H1 (cell line): Measurements from ENCODE around the gene ZNF469. TPM values are rescaled to one million over a fixed set of nuclear protein-coding genes. Genes with fewer than 3 reads are reported as not detected.

ENCODE experiments used
- CTCF ChIA-PET: fragments of 300-600 bp; sonication (Branson Sonifier 250); formaldehyde crosslinking; loops from one replicate; lab custom pipeline; 2021; ENCODE audit not compliant: partially characterized antibody; lab: Charles Lee
- POLR2A ChIA-PET: fragments of 300-600 bp; sonication (Branson Sonifier 250); formaldehyde crosslinking; loops from one replicate; lab custom pipeline; 2021; ENCODE audit warnings: inconsistent platforms; ENCODE audit not compliant: partially characterized antibody; lab: Charles Lee
- DNase-seq, 2 experiments: peaks; one replicate each; pipeline versions ENCODE4 v3.0.0 to v3.0.0-alpha.2; 2010 to 2022; ENCODE audit warnings: low spot score in 2 of 2, low read depth in 1 of 2, mixed read lengths in 1 of 2
- FAIRE-seq: peaks from 2 replicates; lab custom pipeline; 2011; peaks lifted over from hg19 to GRCh38; lab: Jason Lieb, UNC
- H2AFZ ChIP-seq: 2 replicates; pipeline ENCODE4 v1.8.1; 2012; ENCODE audit warnings: low read length, inconsistent platforms
- H2AK5ac ChIP-seq: 2 replicates; pipeline ENCODE4 v1.6.1; 2013; ENCODE audit warnings: low read depth, low read length
- H2BK120ac ChIP-seq: replicated peaks from 2 replicates; pipeline ENCODE3; 2013; ENCODE audit warnings: low read depth, low read length, inconsistent platforms
- H2BK12ac ChIP-seq: 2 replicates; pipeline ENCODE4 v1.6.1; 2013; ENCODE audit warnings: low read depth, low read length
- H2BK15ac ChIP-seq: 2 replicates; pipeline ENCODE4 v1.6.1; 2013; ENCODE audit warnings: low read length
- H2BK20ac ChIP-seq: 2 replicates; pipeline ENCODE4 v1.6.1; 2013; ENCODE audit warnings: low read length
- H2BK5ac ChIP-seq: 2 replicates; pipeline ENCODE4 v1.6.1; 2013; ENCODE audit warnings: low read depth, low read length
- H3K14ac ChIP-seq: 2 replicates; pipeline ENCODE4 v1.6.1; 2013; ENCODE audit warnings: inconsistent platforms; ENCODE audit not compliant: insufficient read length
- H3K18ac ChIP-seq: 2 replicates; pipeline ENCODE4 v1.6.1; 2013; ENCODE audit warnings: low read length; ENCODE audit errors: extremely low read depth
- H3K23ac ChIP-seq: 2 replicates; pipeline ENCODE4 v1.6.1; 2013; ENCODE audit warnings: inconsistent platforms; ENCODE audit not compliant: insufficient read length
- H3K23me2 ChIP-seq: 2 replicates; pipeline ENCODE4 v1.6.1; 2013; ENCODE audit warnings: low read depth, low read length
- H3K27ac ChIP-seq: 2 replicates; pipeline ENCODE4 v1.6.1; 2011; ENCODE audit warnings: low read depth, low read length, inconsistent platforms
- H3K27me3 ChIP-seq, 4 experiments: replicated peaks in 1 of 4; 1 replicate in 1 of 4; 2 replicates in 3 of 4; pipeline versions ENCODE4 v1.6.1 to v1.8.1; 2011 to 2013; ENCODE audit warnings: low read length in 3 of 4, mild to moderate bottlenecking in 3 of 4, inconsistent platforms in 2 of 4, mixed read lengths in 2 of 4, moderate library complexity in 1 of 4; ENCODE audit not compliant: control insufficient read depth in 3 of 4, insufficient read depth in 3 of 4; ENCODE audit errors: extremely low read depth in 1 of 4
- H3K36me3 ChIP-seq, 4 experiments: 2 replicates each; pipeline versions ENCODE4 v1.6.1 to v1.8.1; 2011 to 2013; ENCODE audit warnings: mild to moderate bottlenecking in 4 of 4, low read length in 3 of 4, moderate library complexity in 2 of 4, control low read depth in 1 of 4, inconsistent platforms in 1 of 4; ENCODE audit not compliant: insufficient read depth in 4 of 4, control insufficient read depth in 2 of 4
- H3K4ac ChIP-seq: replicated peaks from 2 replicates; pipeline ENCODE3; 2013; ENCODE audit warnings: low read length, low read depth, mixed read lengths, inconsistent platforms; ENCODE audit not compliant: insufficient read length
- H3K4me1 ChIP-seq, 4 experiments: replicated peaks in 1 of 4; 1 replicate in 1 of 4; 2 replicates in 3 of 4; pipeline versions ENCODE4 v1.6.1 to v1.8.1; 2011 to 2013; ENCODE audit warnings: low read length in 3 of 4, inconsistent platforms in 2 of 4, mixed read lengths in 1 of 4; ENCODE audit not compliant: insufficient read depth in 4 of 4, control insufficient read depth in 3 of 4
- H3K4me2 ChIP-seq, 2 experiments: 2 replicates each; pipeline versions ENCODE4 v1.6.1 to v1.8.1; 2011 to 2013; ENCODE audit warnings: low read depth in 2 of 2, low read length in 2 of 2, control low read depth in 1 of 2, inconsistent platforms in 1 of 2, mild to moderate bottlenecking in 1 of 2; ENCODE audit not compliant: insufficient read depth in 1 of 2
- H3K4me3 ChIP-seq, 4 experiments: fragments of 200-600, 300-600 bp in 1 of 4; sonication (generic), shearing (Covaris generic), sonication (Bioruptor Twin) in 1 of 4; 2 replicates each; pipeline versions ENCODE4 v1.5.1 to v1.8.1; 2011 to 2016; ENCODE audit warnings: low read length in 4 of 4, low read depth in 3 of 4, control low read depth in 2 of 4, inconsistent platforms in 2 of 4, mild to moderate bottlenecking in 2 of 4, mixed read lengths in 1 of 4, moderate library complexity in 1 of 4; ENCODE audit not compliant: insufficient read depth in 2 of 4; ENCODE audit errors: extremely low read depth in 1 of 4
- H3K56ac ChIP-seq: replicated peaks from 2 replicates; pipeline ENCODE3; 2013; ENCODE audit warnings: low read depth, mild to moderate bottlenecking, mixed read lengths, low read length, inconsistent platforms; ENCODE audit not compliant: insufficient read length
- H3K79me1 ChIP-seq: 2 replicates; pipeline ENCODE4 v1.6.1; 2013; ENCODE audit warnings: low read depth, low read length, control low read depth
- H3K79me2 ChIP-seq, 2 experiments: 2 replicates each; pipeline versions ENCODE4 v1.6.1 to v1.8.1; 2012 to 2013; ENCODE audit warnings: low read length in 2 of 2, mild to moderate bottlenecking in 2 of 2, inconsistent platforms in 1 of 2; ENCODE audit not compliant: insufficient read depth in 2 of 2, control insufficient read depth in 1 of 2
- H3K9ac ChIP-seq, 4 experiments: replicated peaks in 1 of 4; 1 replicate in 1 of 4; 2 replicates in 3 of 4; pipeline versions ENCODE4 v1.6.1 to v1.8.1; 2011 to 2013; ENCODE audit warnings: low read depth in 3 of 4, low read length in 3 of 4, control low read depth in 2 of 4, mild to moderate bottlenecking in 2 of 4, moderate library complexity in 2 of 4, inconsistent platforms in 1 of 4; ENCODE audit errors: extremely low read depth in 1 of 4
- H3K9me3 ChIP-seq, 2 experiments: 2 replicates each; pipeline versions ENCODE4 v1.6.1 to v1.8.1; 2012 to 2013; ENCODE audit warnings: mild to moderate bottlenecking in 2 of 2, moderate library complexity in 2 of 2, control low read depth in 1 of 2, inconsistent platforms in 1 of 2, low read depth in 1 of 2, low read length in 1 of 2, mixed read lengths in 1 of 2; ENCODE audit not compliant: insufficient read depth in 2 of 2
- H4K20me1 ChIP-seq, 2 experiments: replicated peaks in 1 of 2; 2 replicates each; pipeline versions ENCODE3 to v1.8.1; 2011 to 2013; ENCODE audit warnings: inconsistent platforms in 2 of 2, low read length in 2 of 2, mild to moderate bottlenecking in 1 of 2; ENCODE audit not compliant: insufficient read depth in 2 of 2, control insufficient read depth in 1 of 2
- H4K5ac ChIP-seq: 2 replicates; pipeline ENCODE4 v1.6.1; 2013; ENCODE audit warnings: low read length, low read depth, mixed read lengths, inconsistent platforms; ENCODE audit not compliant: insufficient read length
- H4K8ac ChIP-seq: 2 replicates; pipeline ENCODE4 v1.8.0; 2013; ENCODE audit warnings: mild to moderate bottlenecking, moderate library complexity, low read length, inconsistent platforms; ENCODE audit not compliant: insufficient read depth; ENCODE audit errors: extremely low read depth
- H4K91ac ChIP-seq: replicated peaks from 2 replicates; pipeline ENCODE3; 2013; ENCODE audit warnings: low read length, mixed read lengths, inconsistent platforms; ENCODE audit not compliant: insufficient read length
- GABPA ChIP-seq: IDR thresholded peaks from 2 replicates; pipeline ENCODE4 v1.6.1; 2011; ENCODE audit warnings: mild to moderate bottlenecking, low read length, moderate library complexity, borderline replicate concordance; ENCODE audit not compliant: insufficient read depth
- JUND ChIP-seq: IDR thresholded peaks from 2 replicates; pipeline ENCODE4 v1.6.1; 2011; ENCODE audit warnings: mild to moderate bottlenecking, improper control_type of control experiment, low read length
- POLR2A ChIP-seq, 2 experiments: IDR thresholded peaks; 1 replicate in 1 of 2; 2 replicates in 1 of 2; pipeline ENCODE4 v1.6.1; 2011; ENCODE audit warnings: low read depth in 2 of 2, low read length in 2 of 2, mild to moderate bottlenecking in 2 of 2; ENCODE audit errors: control extremely low read depth in 1 of 2
- RBBP5 ChIP-seq: IDR thresholded peaks from 2 replicates; pipeline ENCODE4 v1.7.1; 2012; ENCODE audit warnings: low read depth, mild to moderate bottlenecking, inconsistent platforms, low read length, moderate library complexity, borderline replicate concordance
- RFX5 ChIP-seq: IDR thresholded peaks from 2 replicates; pipeline ENCODE4 v1.6.1; 2011; ENCODE audit warnings: low read depth, low read length, improper control_type of control experiment, borderline replicate concordance
- SIX5 ChIP-seq: IDR thresholded peaks from 2 replicates; pipeline ENCODE4 v1.6.1; 2011; ENCODE audit warnings: mild to moderate bottlenecking, low read depth, low read length
- TAF1 ChIP-seq: IDR thresholded peaks from 2 replicates; pipeline ENCODE4 v1.6.1; 2011; ENCODE audit warnings: mild to moderate bottlenecking, low read depth, low read length
- TEAD4 ChIP-seq: IDR thresholded peaks from 2 replicates; pipeline ENCODE4 v1.6.1; 2012; ENCODE audit warnings: low read depth, low read length, inconsistent platforms, mixed read lengths
- YY1 ChIP-seq: IDR thresholded peaks from 2 replicates; pipeline ENCODE4 v1.6.1; 2011; ENCODE audit warnings: low read depth, mild to moderate bottlenecking, low read length
- WGBS, 2 experiments: shearing (Covaris generic) in 1 of 2; methylation state at CpG; one replicate each; pipeline versions ENCODE4 v1.1.6 to v1.1.7; 2013 to 2015; ENCODE audit warnings: low lambda C conversion rate in 2 of 2, mixed read lengths in 2 of 2, inconsistent platforms in 1 of 2, low coverage in 1 of 2, missing lambda C conversion rate in 1 of 2; ENCODE audit not compliant: insufficient replicate concordance in 2 of 2, insufficient coverage in 1 of 2, insufficient read length in 1 of 2; ENCODE audit errors: extremely low coverage in 1 of 2, missing lambda C conversion rate in 1 of 2; 5-methylcytosine and 5-hydroxymethylcytosine counted together
- polyA plus RNA-seq, 7 experiments: library from polyadenylated mRNA; depleted of rRNA in 3 of 7; stranded (reverse) in 5 of 7; unstranded in 2 of 7; fragments of >200 nt in 5 of 7; fragments of 200-250 nt in 2 of 7; gene quantifications; 1 replicate in 5 of 7; 2 replicates in 1 of 7; 4 replicates in 1 of 7; pipeline versions ENCODE4 v1.2.1 to v1.2.3, GENCODE V29; 2011 to 2013; ENCODE audit warnings: missing spikeins in 2 of 7, mixed read lengths in 2 of 7
- total RNA-seq: library from RNA; stranded (reverse); fragmentation: NEBNext Ultra II Directional; extraction: Animal tissue kit (Norgen Biotek cat#: 25700); gene quantifications from 2 replicates; pipeline ENCODE4 v1.2.1, GENCODE V29; 2021
- TF ChIP-seq, protein P1 (sequence below), 3 experiments: IDR thresholded peaks; 1 replicate in 2 of 3; 2 replicates in 1 of 3; pipeline versions ENCODE4 v1.5.1 to v1.6.1; 2011; ENCODE audit warnings: low read length in 3 of 3, mild to moderate bottlenecking in 3 of 3, inconsistent platforms in 2 of 3, low read depth in 1 of 3, moderate library complexity in 1 of 3; ENCODE audit not compliant: insufficient read depth in 1 of 3; ENCODE audit errors: control extremely low read depth in 1 of 3
- TF ChIP-seq, protein P2 (sequence below): IDR thresholded peaks from 2 replicates; pipeline ENCODE4 v1.6.1; 2011; ENCODE audit warnings: low read length, improper control_type of control experiment

Gene ZNF469
- total and polyA plus RNA-seq, 2 of the 8 experiments (the other 6 are each of a cell fraction or from before 2014, with no cell fraction given) = 0.30 to 1.8 TPM

DNA sequence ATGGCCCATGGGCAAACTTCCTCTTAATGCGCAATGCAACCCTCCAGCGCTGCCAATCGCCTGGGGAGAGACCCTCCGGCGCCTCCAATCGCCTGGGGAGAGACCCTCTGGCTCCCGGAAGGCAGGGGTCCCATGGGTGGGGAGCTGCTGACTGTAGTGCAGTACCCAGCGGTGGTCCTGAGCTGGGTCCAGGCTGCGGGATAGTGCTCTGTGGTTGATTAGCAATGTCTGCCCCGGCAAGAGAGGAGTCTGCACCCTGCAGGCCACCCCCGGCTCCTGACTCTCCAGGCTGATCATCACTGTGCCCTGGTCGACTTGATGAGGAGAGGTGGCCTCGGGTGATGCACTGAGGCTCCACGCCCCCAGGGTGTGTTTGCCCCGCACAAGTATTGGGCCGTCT, 44.6 kb upstream of the ZNF469 start:
- peak overlapping the region; percentile 60; the same call in 1 of the 2 replicates for H2AFZ ChIP-seq
- no peak overlapping the region for H3K9ac ChIP-seq
- H4K8ac ChIP-seq = peak overlapping the region; percentile 84
- H2AK5ac ChIP-seq = no peak overlapping the region
- no peaks in the 10 kb centered on the region for H3K4me1 ChIP-seq
- ChIA-PET CTCF (interaction anchor here (0.7 to 1.3 kb wide), 10 partner anchors 14 to 68 kb away, joined by 3 to 8 read pairs (median 4); no protein-coding TSS in a partner anchor), POLR2A (no interaction called here)
- peaks cover 2% of the 10 kb centered on the region; the same call in 1 of the 2 replicates for H3K23me2 ChIP-seq
- H3K79me1 ChIP-seq = no peaks in the 10 kb centered on the region
- H3K18ac ChIP-seq = no peak overlapping the region
- H3K27me3 ChIP-seq = no peaks in the 10 kb centered on the region
- H3K4me2 ChIP-seq = no peak overlapping the region
- 79% methylated on average over 12 of the region's 16 CpGs; no CpG with 5 or more reads in 1 of the 2 experiments for WGBS, 2 experiments
- H4K20me1 ChIP-seq = no peaks in the 10 kb centered on the region
- DNase-seq (peak in 1 of 2 experiments; percentile 75), FAIRE-seq (no peak)
- no peak overlapping the region for H2BK5ac ChIP-seq
- no peak overlapping the region for H3K27ac ChIP-seq
- no peak overlapping the region for H3K56ac ChIP-seq
- H2BK15ac ChIP-seq = no peak overlapping the region
- H4K91ac ChIP-seq = no peak overlapping the region
- no peak overlapping the region for H2BK120ac ChIP-seq
- no peak overlapping the region for H3K4me3 ChIP-seq
- no peak overlapping the region for H2BK12ac ChIP-seq
- H3K9me3 ChIP-seq = peaks cover 6 to 12% of the 10 kb centered on the region in 2 experiments; a peak in 3 of 4 replicates
- no peak overlapping the region for H3K4ac ChIP-seq
- no peak overlapping the region for H3K14ac ChIP-seq
- no peaks in the 10 kb centered on the region for H3K36me3 ChIP-seq
- no peak overlapping the region for H4K5ac ChIP-seq
- no peak overlapping the region for H3K23ac ChIP-seq
- H2BK20ac ChIP-seq = no peak overlapping the region
- no peaks in the 10 kb centered on the region for H3K79me2 ChIP-seq
- TF ChIP-seq POLR2A (IDR thresholded peaks at IDR 0.05; ENCODE audit: control extremely low read depth in 1 of 2, low read depth in 2 of 2, low read length in 2 of 2) = no peak
- TF ChIP-seq, protein P1, sequence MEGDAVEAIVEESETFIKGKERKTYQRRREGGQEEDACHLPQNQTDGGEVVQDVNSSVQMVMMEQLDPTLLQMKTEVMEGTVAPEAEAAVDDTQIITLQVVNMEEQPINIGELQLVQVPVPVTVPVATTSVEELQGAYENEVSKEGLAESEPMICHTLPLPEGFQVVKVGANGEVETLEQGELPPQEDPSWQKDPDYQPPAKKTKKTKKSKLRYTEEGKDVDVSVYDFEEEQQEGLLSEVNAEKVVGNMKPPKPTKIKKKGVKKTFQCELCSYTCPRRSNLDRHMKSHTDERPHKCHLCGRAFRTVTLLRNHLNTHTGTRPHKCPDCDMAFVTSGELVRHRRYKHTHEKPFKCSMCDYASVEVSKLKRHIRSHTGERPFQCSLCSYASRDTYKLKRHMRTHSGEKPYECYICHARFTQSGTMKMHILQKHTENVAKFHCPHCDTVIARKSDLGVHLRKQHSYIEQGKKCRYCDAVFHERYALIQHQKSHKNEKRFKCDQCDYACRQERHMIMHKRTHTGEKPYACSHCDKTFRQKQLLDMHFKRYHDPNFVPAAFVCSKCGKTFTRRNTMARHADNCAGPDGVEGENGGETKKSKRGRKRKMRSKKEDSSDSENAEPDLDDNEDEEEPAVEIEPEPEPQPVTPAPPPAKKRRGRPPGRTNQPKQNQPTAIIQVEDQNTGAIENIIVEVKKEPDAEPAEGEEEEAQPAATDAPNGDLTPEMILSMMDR (IDR thresholded peaks at IDR 0.05; ENCODE audit: control extremely low read depth in 1 of 3, insufficient read depth in 1 of 3, low read depth in 1 of 3, low read length in 3 of 3) = peak; percentile 59 to 72 (median 69)
- no peak for TF ChIP-seq TAF1
- peak; percentile 46; the same call in 1 of the 2 replicates for TF ChIP-seq GABPA
- no peak for TF ChIP-seq JUND
- TF ChIP-seq RFX5 = no peak
- no peak for TF ChIP-seq SIX5
- TF ChIP-seq, protein P2, sequence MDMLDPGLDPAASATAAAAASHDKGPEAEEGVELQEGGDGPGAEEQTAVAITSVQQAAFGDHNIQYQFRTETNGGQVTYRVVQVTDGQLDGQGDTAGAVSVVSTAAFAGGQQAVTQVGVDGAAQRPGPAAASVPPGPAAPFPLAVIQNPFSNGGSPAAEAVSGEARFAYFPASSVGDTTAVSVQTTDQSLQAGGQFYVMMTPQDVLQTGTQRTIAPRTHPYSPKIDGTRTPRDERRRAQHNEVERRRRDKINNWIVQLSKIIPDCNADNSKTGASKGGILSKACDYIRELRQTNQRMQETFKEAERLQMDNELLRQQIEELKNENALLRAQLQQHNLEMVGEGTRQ = no peak
- TF ChIP-seq TEAD4 = no peak
- TF ChIP-seq RBBP5 = no peak
- peak; percentile 53; the same call in 1 of the 2 replicates for TF ChIP-seq YY1
